HCT116 (cell line): ENCODE data around the gene TMA7. TPM values are rescaled to one million over a fixed set of nuclear protein-coding genes. Genes with fewer than 3 reads are reported as not detected.
A peak's percentile ranks its signal among the peaks of the same experiment; 100 is the strongest.

ENCODE experiments used
- ATAC-seq: fragments of 200-7000 bp; cut with Tn5 transposase; 2 replicates; pipeline ENCODE4 v1.9.1; 2020; ENCODE audit warnings: mild to moderate bottlenecking, moderate library complexity
- BruUV-seq: library from RNA; stranded (reverse); fragments of 400-500 nt; replicated peaks from 2 replicates; lab custom pipeline; 2021; lab: Mats Ljungman, UMichigan
- CTCF ChIA-PET: fragments of 300-600 bp; sonication (Branson Sonifier 250); formaldehyde crosslinking; loops from one replicate; lab custom pipeline; 2021; ENCODE audit warnings: antibody characterized with exemption; lab: Charles Lee
- POLR2A ChIA-PET: fragments of 300-600, 350-600 bp; sonication (Branson Sonifier 250); formaldehyde crosslinking; loops from one replicate; lab custom pipeline; 2021; ENCODE audit warnings: antibody characterized with exemption; lab: Charles Lee
- RAD21 ChIA-PET, 2 experiments: fragments of 300-600 bp; sonication (Branson Sonifier 250); formaldehyde crosslinking; loops; one replicate each; lab custom pipeline; 2023; ENCODE audit warnings: low total read pairs in 2 of 2; ENCODE audit not compliant: uncharacterized antibody in 2 of 2, unreplicated experiment in 2 of 2, low non-redundant PET in 1 of 2; lab: Charles Lee
- DNase-seq: peaks from one replicate; pipeline ENCODE4 v3.0.0-alpha.2; 2010; ENCODE audit warnings: low read depth, low spot score
- H2AFZ ChIP-seq: fragments of 200-600 bp; shearing (Covaris generic), sonication (generic); 2 replicates; pipeline ENCODE4 v1.6.1; 2017; ENCODE audit warnings: low read depth, mixed run types, mixed read lengths, antibody characterized with exemption, low read length; ENCODE audit not compliant: poor library complexity, severe bottlenecking
- H3K27ac ChIP-seq: 2 replicates; pipeline ENCODE4 v1.5.1; 2012; ENCODE audit warnings: low read depth, low read length
- H3K27me3 ChIP-seq: fragments of 200-600 bp; sonication (generic); 2 replicates; pipeline ENCODE4 v1.6.1; 2016; ENCODE audit warnings: mixed run types, low read length, mixed read lengths; ENCODE audit not compliant: insufficient read depth
- H3K36me3 ChIP-seq, 2 experiments: fragments of 200-500 bp in 1 of 2; fragments of 200-600 bp in 1 of 2; sonication (Bioruptor generic) in 1 of 2; sonication (generic) in 1 of 2; 2 replicates each; pipeline versions ENCODE4 v1.5.1 to v1.6.1; 2014 to 2016; ENCODE audit warnings: low read length in 2 of 2, inconsistent platforms in 1 of 2, mixed read lengths in 1 of 2, mixed run types in 1 of 2; ENCODE audit not compliant: insufficient read depth in 2 of 2, control insufficient read depth in 1 of 2
- H3K4me1 ChIP-seq, 2 experiments: fragments of 200-600 bp in 1 of 2; sonication (generic) in 1 of 2; 2 replicates each; pipeline versions ENCODE4 v1.5.1 to v1.6.1; 2012 to 2017; ENCODE audit warnings: low read length in 2 of 2, inconsistent platforms in 1 of 2, mild to moderate bottlenecking in 1 of 2, mixed read lengths in 1 of 2, mixed run types in 1 of 2, moderate library complexity in 1 of 2; ENCODE audit not compliant: insufficient read depth in 2 of 2, control insufficient read depth in 1 of 2
- H3K4me2 ChIP-seq: fragments of 200-600 bp; sonication (generic); 2 replicates; pipeline ENCODE4 v1.6.1; 2017; ENCODE audit warnings: mixed run types, low read length, mixed read lengths
- H3K4me3 ChIP-seq, 2 experiments: fragments of 200-600 bp in 1 of 2; sonication (generic) in 1 of 2; replicated peaks in 1 of 2; 2 replicates each; pipeline ENCODE4 v1.5.1; 2011 to 2016; ENCODE audit warnings: low read length in 2 of 2, control low read depth in 1 of 2, low read depth in 1 of 2, mild to moderate bottlenecking in 1 of 2, mixed read lengths in 1 of 2, mixed run types in 1 of 2
- H3K79me2 ChIP-seq: fragments of 200-600 bp; sonication (generic); 2 replicates; pipeline ENCODE4 v1.6.1; 2017; ENCODE audit warnings: mild to moderate bottlenecking, mixed run types, low read length, moderate library complexity, mixed read lengths; ENCODE audit not compliant: insufficient read depth
- H3K9ac ChIP-seq: fragments of 200-600 bp; sonication (generic); 2 replicates; pipeline ENCODE4 v1.6.1; 2016; ENCODE audit warnings: low read length, mixed read lengths
- H3K9me2 ChIP-seq: fragments of 200-600 bp; sonication (generic), shearing (Covaris generic); 2 replicates; pipeline ENCODE4 v1.6.1; 2017; ENCODE audit warnings: mixed run types, mild to moderate bottlenecking, moderate library complexity; ENCODE audit not compliant: insufficient read depth
- H3K9me3 ChIP-seq, 2 experiments: fragments of 200-500 bp in 1 of 2; fragments of 200-600 bp in 1 of 2; sonication (Bioruptor generic) in 1 of 2; sonication (generic) in 1 of 2; 2 replicates each; pipeline ENCODE4 v1.6.1; 2014 to 2017; ENCODE audit warnings: low read length in 2 of 2, mixed read lengths in 2 of 2, inconsistent platforms in 1 of 2, low read depth in 1 of 2, mild to moderate bottlenecking in 1 of 2, mixed run types in 1 of 2, moderate library complexity in 1 of 2; ENCODE audit not compliant: control insufficient read depth in 1 of 2, insufficient read depth in 1 of 2
- H4K20me1 ChIP-seq: fragments of 200-600 bp; sonication (generic), shearing (Covaris generic); 2 replicates; pipeline ENCODE4 v1.6.1; 2017; ENCODE audit warnings: mixed run types, mild to moderate bottlenecking, moderate library complexity; ENCODE audit not compliant: insufficient read depth
- EZH2 ChIP-seq: fragments of 200-600 bp; sonication (generic); IDR thresholded peaks from 2 replicates; pipeline ENCODE4 v1.6.1; 2017; ENCODE audit warnings: antibody characterized with exemption, mixed run types
- POLR2AphosphoS5 ChIP-seq: IDR thresholded peaks from 2 replicates; pipeline ENCODE4 v1.6.1; 2011; ENCODE audit warnings: mild to moderate bottlenecking, low read depth, low read length, moderate library complexity
- SP1 ChIP-seq: IDR thresholded peaks from 2 replicates; pipeline ENCODE4 v1.6.1; 2012; ENCODE audit warnings: low read depth
- intact Hi-C: fragments of 100-400 bp; cut with micrococcal nuclease; formaldehyde crosslinking; loops from 2 replicates; pipeline ENCODE4 v1.10.0; 2022
- total RNA-seq: library from RNA; stranded (reverse); gene quantifications from one replicate; pipeline ENCODE4 v1.2.1, GENCODE V29; 2021; ENCODE audit not compliant: unreplicated experiment
- TF ChIP-seq, protein P1 (sequence below): IDR thresholded peaks from 2 replicates; pipeline ENCODE4 v1.6.1; 2012; ENCODE audit warnings: low read depth
- TF ChIP-seq, protein P2 (sequence below): IDR thresholded peaks from 2 replicates; pipeline ENCODE4 v1.6.1; 2011; ENCODE audit warnings: mild to moderate bottlenecking, low read length, moderate library complexity; ENCODE audit not compliant: insufficient replicate concordance; ENCODE audit errors: extremely low read depth
- TF ChIP-seq, protein P3 (sequence below): IDR thresholded peaks from 2 replicates; pipeline ENCODE4 v1.6.1; 2012

Gene TMA7
- total RNA-seq, 1 experiment from 2014 or later, result 334 TPM

DNA sequence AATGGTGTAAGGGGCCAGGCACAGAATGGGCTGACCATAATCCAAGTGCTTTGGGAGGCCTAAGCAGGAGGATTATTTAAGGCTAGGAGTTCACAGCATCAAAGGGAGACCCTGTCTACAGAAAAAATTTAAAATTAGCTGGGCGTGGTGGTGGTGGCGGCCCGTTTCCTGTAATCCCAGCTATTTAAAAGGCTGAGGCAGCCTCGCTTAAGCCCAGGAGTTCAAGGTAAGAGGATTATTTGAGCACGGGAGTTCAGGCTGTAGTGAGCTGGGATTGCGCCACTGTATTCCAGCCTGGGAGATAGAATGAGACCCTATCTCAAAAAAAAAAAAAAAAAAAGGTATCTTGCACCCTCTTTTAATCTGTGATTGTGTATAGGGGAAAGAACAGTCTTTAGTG lies 1.9 kb downstream of the TMA7 start:
- Histone ChIP-seq H3K36me3 (peaks cover 16 to 21% of the 10 kb centered on the region in 2 experiments; a peak in 3 of 4 replicates), H3K27me3 (no peaks in the 10 kb centered on the region), H3K4me2 (peak overlapping the region; percentile 75), H3K9me3 (no peaks in the 10 kb centered on the region), H3K9ac (peak overlapping the region; percentile 97), H3K9me2 (no peaks in the 10 kb centered on the region), H2AFZ (no peak overlapping the region), H3K27ac (peak overlapping the region; percentile 71; the same call in 1 of the 2 replicates), H3K4me1 (peaks cover 15 to 31% of the 10 kb centered on the region in 2 experiments), H3K4me3 (peak overlapping the region; percentile 98 to 100), H3K79me2 (peaks cover 56% of the 10 kb centered on the region), H4K20me1 (no peaks in the 10 kb centered on the region)
- no peak for TF ChIP-seq EZH2
- TF ChIP-seq, protein P1, sequence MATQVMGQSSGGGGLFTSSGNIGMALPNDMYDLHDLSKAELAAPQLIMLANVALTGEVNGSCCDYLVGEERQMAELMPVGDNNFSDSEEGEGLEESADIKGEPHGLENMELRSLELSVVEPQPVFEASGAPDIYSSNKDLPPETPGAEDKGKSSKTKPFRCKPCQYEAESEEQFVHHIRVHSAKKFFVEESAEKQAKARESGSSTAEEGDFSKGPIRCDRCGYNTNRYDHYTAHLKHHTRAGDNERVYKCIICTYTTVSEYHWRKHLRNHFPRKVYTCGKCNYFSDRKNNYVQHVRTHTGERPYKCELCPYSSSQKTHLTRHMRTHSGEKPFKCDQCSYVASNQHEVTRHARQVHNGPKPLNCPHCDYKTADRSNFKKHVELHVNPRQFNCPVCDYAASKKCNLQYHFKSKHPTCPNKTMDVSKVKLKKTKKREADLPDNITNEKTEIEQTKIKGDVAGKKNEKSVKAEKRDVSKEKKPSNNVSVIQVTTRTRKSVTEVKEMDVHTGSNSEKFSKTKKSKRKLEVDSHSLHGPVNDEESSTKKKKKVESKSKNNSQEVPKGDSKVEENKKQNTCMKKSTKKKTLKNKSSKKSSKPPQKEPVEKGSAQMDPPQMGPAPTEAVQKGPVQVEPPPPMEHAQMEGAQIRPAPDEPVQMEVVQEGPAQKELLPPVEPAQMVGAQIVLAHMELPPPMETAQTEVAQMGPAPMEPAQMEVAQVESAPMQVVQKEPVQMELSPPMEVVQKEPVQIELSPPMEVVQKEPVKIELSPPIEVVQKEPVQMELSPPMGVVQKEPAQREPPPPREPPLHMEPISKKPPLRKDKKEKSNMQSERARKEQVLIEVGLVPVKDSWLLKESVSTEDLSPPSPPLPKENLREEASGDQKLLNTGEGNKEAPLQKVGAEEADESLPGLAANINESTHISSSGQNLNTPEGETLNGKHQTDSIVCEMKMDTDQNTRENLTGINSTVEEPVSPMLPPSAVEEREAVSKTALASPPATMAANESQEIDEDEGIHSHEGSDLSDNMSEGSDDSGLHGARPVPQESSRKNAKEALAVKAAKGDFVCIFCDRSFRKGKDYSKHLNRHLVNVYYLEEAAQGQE, result no peak
- no peak for TF ChIP-seq POLR2AphosphoS5
- TF ChIP-seq, protein P2, sequence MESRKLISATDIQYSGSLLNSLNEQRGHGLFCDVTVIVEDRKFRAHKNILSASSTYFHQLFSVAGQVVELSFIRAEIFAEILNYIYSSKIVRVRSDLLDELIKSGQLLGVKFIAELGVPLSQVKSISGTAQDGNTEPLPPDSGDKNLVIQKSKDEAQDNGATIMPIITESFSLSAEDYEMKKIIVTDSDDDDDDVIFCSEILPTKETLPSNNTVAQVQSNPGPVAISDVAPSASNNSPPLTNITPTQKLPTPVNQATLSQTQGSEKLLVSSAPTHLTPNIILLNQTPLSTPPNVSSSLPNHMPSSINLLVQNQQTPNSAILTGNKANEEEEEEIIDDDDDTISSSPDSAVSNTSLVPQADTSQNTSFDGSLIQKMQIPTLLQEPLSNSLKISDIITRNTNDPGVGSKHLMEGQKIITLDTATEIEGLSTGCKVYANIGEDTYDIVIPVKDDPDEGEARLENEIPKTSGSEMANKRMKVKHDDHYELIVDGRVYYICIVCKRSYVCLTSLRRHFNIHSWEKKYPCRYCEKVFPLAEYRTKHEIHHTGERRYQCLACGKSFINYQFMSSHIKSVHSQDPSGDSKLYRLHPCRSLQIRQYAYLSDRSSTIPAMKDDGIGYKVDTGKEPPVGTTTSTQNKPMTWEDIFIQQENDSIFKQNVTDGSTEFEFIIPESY, result no peak
- TF ChIP-seq, protein P3, sequence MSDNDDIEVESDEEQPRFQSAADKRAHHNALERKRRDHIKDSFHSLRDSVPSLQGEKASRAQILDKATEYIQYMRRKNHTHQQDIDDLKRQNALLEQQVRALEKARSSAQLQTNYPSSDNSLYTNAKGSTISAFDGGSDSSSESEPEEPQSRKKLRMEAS, result no peak
- TF ChIP-seq SP1, result no peak
- DNase-seq, result no peak
- BruUV-seq, result no TSS peak
- ChIA-PET POLR2A (interaction anchor here (0.7 kb wide), 1 partner anchor 42 kb away, joined by 4 read pairs; no protein-coding TSS in a partner anchor), RAD21 (interaction anchor here in 1 of 2 experiments (0.7 kb wide), 1 partner anchor 8 kb away, joined by 3 read pairs; no protein-coding TSS in a partner anchor), CTCF (no interaction called here)
- ATAC-seq, result no peak
- intact Hi-C loops, result no loop called here
